H54 (cell line): Measurements from ENCODE around the gene PAQR3.
"Not testable (repeated sequence)": the region's sequence is repeated elsewhere in the genome, so short reads cannot be mapped to it uniquely, and the experiment has no call there.

ENCODE experiments used
- DNase-seq: peaks from one replicate; pipeline ENCODE4 v3.0.0; 2011; ENCODE audit warnings: low spot score, mixed read lengths; ENCODE audit not compliant: insufficient read length
- FAIRE-seq: peaks from 3 replicates; lab custom pipeline; 2011; peaks lifted over from hg19 to GRCh38; lab: Jason Lieb, UNC
- POLR2A ChIP-seq: IDR thresholded peaks from 2 replicates; pipeline ENCODE4 v1.6.1; 2011; ENCODE audit warnings: low read depth, mild to moderate bottlenecking, low read length

The PAQR3 gene

DNA sequence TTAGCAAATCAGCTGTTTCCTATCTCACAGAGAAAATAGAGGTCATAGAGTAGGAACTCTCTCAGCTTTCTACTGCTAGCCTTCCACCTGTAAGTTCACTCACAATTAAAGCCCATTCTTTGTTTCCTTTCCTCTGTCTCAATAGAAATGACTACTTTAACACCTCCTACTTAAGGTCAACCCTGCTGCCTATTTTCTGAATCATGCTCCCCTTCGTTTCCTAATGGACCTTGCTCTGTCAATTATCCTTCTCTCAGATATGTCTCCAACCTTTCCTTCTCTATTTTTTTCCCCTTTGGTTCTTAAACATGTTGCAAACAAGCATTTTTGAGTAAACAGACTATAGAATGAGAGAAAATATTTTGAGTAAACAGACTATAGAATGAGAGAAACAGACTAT, 5.1 kb upstream of the PAQR3 start:
- FAIRE-seq, result no peak
- no peak for DNase-seq

DNA sequence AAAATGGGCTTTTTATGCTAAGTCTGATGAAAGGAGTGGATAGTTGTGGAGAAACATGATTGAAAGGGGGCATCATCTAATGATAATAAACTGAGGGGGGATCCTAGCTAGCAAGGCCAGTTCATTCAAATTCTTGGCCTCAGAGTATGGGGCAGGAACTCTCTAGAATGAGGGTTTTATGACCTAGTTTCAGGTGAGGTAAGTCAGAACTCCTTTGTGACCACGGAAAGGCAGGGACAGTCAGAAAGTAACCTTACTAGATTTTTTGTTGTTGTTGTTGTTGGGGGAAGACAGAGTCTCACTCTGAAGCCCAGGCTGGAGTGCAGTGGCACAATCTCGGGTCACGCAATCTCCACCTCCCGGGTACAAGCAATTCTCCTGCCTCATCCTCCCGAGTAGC, 1.5 kb upstream of the PAQR3 start:
- DNase-seq, result no peak
- no peak for FAIRE-seq
- TF ChIP-seq POLR2A, result no peak

More for the DNA sequence above, 5.1 kb upstream of the PAQR3 start:
- no peak for TF ChIP-seq POLR2A

DNA sequence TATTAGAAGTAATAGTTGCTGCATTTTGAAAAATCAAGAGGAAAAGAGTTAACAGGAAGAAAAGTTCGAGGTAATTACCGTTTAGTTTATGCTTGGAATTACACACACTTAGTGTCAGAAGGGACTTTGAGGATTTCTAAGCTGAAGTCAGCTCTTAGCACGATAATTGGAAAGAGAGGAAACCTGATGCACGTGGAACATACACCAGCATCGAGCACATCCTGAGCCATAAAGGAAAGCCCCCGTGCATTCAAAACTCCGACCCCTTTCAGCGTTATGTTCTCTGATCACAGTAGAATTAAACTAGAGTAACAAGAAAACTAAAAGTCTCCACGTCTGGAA, 400 bp upstream of the PAQR3 start:
- FAIRE-seq, result no peak
- TF ChIP-seq POLR2A, result no peak
- DNase-seq, result no peak

GRCh38 chr4:78938474-78938867, 767 bp downstream of the PAQR3 start:
- DNase-seq (no peak), FAIRE-seq (no peak)
- no peak for TF ChIP-seq POLR2A

- DNase-seq, result no peak
- no peak for TF ChIP-seq POLR2A
- no peak for FAIRE-seq
Observed at GRCh38 chr4:78937837-78938236, 1.4 kb downstream of the PAQR3 start.

DNA sequence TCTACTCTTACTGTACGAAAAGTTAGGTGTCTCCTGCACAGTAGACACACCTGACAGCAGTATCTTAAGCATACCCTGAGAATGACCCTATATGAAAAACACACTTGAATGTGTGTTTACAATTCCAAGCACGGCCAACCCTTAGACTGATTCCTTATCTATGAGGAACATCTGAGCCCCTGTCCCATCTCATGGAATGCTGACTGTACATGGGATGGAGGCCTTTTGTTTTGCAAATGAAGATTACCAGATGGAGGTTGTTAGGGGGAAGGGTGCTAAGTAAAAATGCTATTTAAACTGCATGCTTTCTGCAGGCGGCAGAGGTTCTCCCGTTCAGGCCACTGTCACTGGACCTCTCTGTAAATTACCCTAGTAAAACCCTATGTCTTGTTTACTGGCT, 2.2 kb downstream of the PAQR3 start:
- TF ChIP-seq POLR2A, result no peak
- DNase-seq (no peak), FAIRE-seq (no peak)

DNA sequence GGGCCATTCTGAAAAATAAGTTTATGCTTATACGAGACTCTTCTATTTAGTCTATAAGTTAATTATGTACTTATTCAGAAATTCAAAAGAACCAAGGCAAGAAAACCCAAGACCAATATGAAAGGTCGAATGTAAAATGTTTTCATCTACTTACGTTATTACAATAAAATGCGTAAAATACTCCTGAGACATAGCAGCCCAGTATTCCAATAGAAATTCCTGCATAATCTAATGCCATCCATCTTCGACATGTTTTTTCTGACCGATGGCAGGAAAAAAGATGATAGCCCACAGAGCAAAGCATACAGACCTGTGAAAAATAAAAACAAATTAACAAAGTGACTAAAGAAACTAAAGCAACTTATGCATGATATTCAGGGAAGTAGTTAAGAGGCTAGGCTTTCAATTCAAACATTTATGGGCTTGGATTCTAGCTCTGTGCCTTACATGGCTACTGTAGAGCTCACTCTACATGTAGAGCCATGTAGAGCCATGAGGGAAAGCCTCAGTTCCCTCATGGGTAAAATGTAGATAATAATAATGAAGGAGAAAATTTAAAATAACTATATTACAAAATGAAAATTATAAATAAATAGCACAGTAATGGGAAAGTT, 9.1 kb downstream of the PAQR3 start:
- DNase-seq (no peak), FAIRE-seq (no peak)
- TF ChIP-seq POLR2A, result no peak

GRCh38 chr4:78928835-78929234, 10.4 kb downstream of the PAQR3 start:
- no peak for DNase-seq
- FAIRE-seq, result no peak
- TF ChIP-seq POLR2A, result no peak

DNA sequence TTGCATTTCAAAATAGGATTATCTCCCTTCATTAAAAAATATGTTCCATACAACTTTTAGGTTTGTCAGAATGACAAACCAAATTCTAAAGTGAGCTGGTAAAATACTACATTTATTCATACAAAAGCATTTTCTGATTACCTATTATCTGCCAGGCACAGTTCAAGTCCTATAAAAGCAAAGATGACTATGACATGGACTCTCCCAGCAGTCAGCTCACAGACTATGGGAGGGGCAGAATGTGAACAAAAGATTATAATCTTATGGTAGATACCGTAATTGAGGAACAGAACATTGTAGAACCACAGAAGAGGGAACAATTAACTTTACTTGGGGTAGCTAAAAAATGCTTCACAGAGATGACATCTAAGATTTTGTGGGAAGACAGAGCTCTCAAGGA, 12.4 kb downstream of the PAQR3 start:
- DNase-seq (no peak), FAIRE-seq (no peak)
- no peak for TF ChIP-seq POLR2A

DNA sequence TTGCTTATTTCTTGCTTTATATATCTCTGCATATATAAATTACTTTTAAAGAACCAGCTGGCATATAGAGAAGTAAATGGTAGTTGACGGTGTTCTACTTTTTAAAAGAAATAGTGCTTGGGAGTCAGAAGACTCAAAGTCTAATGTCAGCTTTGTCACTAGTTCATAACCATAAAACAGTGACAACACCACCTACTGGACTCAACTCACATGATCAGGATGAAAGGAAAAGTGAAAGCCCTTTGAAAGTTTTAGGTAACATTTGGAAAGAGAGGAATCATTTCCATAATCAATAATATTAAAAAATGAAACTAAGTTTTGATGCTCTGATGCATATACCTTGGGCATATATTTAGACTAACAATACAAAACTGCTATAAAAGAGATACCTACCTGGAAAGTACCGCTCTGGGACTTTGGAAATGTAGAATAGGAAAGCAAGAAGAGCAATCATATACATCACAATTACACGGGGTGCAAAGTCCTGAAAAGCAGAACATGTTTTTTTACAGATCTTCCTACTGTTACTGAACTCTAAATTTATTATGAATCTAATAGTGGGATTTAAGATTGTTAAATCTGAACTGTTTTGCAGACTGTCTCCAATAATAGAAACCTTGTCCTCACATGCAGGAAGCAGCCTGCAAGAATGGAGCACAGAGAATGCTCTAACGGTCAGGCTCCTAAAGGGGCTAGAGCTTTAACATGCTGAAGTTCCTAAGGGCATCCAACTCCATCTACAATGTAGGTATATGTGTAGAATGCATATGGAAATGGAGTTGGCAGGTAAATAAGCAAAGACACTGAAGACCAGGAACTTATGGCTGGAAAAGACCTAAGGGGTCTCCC, 15.6 kb downstream of the PAQR3 start:
- DNase-seq (no peak), FAIRE-seq (no peak)
- TF ChIP-seq POLR2A, result no peak

- no peak for TF ChIP-seq POLR2A
- no peak for DNase-seq
- FAIRE-seq, result no peak
Observed at GRCh38 chr4:78922207-78922606, 17.0 kb downstream of the PAQR3 start.

GRCh38 chr4:78910612-78911011, 28.6 kb downstream of the PAQR3 start:
- TF ChIP-seq POLR2A, result no peak
- DNase-seq (no peak), FAIRE-seq (no peak)

DNA sequence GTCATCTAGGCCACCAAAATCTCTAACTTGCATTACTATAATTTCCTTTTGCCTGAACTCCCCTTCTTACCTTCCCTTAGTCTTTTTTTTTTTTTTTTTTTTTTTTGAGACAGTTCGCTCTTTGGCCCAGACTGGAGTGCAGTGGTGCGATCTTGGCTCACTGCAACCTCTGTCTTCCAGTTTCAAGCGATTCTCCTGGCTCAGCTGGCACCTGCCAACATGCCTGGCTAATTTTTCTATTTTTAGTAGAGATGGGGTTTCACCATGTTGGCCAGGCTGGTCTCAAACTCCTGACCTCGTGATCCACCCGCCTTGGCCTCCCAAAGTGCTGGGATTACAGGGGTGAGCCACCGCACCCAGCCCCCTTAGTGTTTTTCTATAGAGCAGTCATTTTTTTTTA, 30.3 kb downstream of the PAQR3 start:
- not testable (repeated sequence) for FAIRE-seq, DNase-seq

GRCh38 chr4:78907638-78908037, 31.6 kb downstream of the PAQR3 start:
- no peak for TF ChIP-seq POLR2A
- no peak for DNase-seq
- no peak for FAIRE-seq

DNA sequence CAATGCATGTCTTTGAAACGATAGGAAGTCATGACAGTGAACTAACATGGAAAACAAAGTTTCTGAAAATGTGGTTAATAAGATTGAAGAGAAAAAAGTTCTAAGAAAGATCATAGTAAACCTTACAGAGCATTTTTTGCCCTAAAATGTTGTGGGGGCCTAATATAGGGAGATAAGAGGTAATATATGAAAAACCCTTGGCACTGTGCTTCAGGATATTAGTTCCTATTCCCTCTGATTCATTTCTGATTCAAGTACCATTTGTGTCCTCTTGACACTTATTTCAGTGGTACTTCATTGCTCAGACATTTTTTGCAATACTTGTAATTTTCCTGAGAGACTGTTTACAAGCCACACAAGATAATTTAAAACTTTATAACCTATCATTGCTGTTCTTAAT, 35.1 kb downstream of the PAQR3 start:
- DNase-seq (no peak), FAIRE-seq (no peak)
- no peak for TF ChIP-seq POLR2A
